Prostate gland (tissue), 2 donors: ENCODE measurements around the gene MYNN.

Experiments used
- POLR2AphosphoS5 ChIP-seq: sonication (generic); formaldehyde crosslinking; IDR thresholded peaks from one replicate; pipeline ENCODE4 v1.6.1; 2017; ENCODE audit warnings: antibody characterized with exemption
- TF ChIP-seq, protein P1 (sequence below), 4 experiments: fragments of 200-600 bp in 2 of 4; fragments of 450-650 bp in 2 of 4; sonication (generic) in 2 of 4; IDR thresholded peaks; 1 replicate in 3 of 4; 2 replicates in 1 of 4; pipeline ENCODE4 v1.5.1; 2016 to 2019; ENCODE audit warnings: antibody characterized with exemption in 4 of 4, mild to moderate bottlenecking in 2 of 4, moderate library complexity in 2 of 4

DNA sequence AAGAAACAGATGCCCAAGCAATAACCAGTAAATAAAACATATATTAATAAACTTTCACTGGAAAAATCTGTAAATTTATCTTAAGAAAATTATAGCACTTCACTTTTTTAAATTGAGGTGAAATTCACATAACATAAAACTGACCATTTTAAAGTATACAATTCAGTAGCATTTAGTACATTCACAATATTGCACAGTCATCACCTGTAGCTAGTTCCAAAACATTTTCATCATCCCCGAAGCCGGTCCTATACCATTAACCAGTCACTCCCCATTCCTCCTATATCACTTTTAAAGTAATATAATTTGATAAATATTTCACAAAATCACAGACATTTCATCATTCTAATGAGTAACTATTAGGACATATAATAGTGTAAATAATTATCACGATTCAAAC is 31.5 kb downstream of the MYNN start:
- TF ChIP-seq, protein P1, sequence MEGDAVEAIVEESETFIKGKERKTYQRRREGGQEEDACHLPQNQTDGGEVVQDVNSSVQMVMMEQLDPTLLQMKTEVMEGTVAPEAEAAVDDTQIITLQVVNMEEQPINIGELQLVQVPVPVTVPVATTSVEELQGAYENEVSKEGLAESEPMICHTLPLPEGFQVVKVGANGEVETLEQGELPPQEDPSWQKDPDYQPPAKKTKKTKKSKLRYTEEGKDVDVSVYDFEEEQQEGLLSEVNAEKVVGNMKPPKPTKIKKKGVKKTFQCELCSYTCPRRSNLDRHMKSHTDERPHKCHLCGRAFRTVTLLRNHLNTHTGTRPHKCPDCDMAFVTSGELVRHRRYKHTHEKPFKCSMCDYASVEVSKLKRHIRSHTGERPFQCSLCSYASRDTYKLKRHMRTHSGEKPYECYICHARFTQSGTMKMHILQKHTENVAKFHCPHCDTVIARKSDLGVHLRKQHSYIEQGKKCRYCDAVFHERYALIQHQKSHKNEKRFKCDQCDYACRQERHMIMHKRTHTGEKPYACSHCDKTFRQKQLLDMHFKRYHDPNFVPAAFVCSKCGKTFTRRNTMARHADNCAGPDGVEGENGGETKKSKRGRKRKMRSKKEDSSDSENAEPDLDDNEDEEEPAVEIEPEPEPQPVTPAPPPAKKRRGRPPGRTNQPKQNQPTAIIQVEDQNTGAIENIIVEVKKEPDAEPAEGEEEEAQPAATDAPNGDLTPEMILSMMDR (IDR thresholded peaks at IDR 0.05): no peak
- TF ChIP-seq POLR2AphosphoS5: no peak
